Mammary epithelial cell (primary cell): Measurements from ENCODE around the gene EDN1.

ENCODE experiments used
- EZH2 ChIP-seq: IDR thresholded peaks from 2 replicates; pipeline ENCODE4 v1.6.1; 2012; ENCODE audit warnings: low read length, inconsistent platforms, borderline replicate concordance
- TF ChIP-seq, protein P1 (sequence below), 2 donors: IDR thresholded peaks in 1 of 2; conservative IDR thresholded peaks in 1 of 2; 2 replicates each; pipeline ENCODE4 v1.5.1; 2011 to 2012; ENCODE audit warnings: inconsistent platforms in 2 of 2, low read length in 2 of 2, mild to moderate bottlenecking in 2 of 2, control low read depth in 1 of 2, low read depth in 1 of 2; ENCODE audit not compliant: insufficient read depth in 1 of 2; ENCODE audit errors: extremely low read depth in 1 of 2

DNA sequence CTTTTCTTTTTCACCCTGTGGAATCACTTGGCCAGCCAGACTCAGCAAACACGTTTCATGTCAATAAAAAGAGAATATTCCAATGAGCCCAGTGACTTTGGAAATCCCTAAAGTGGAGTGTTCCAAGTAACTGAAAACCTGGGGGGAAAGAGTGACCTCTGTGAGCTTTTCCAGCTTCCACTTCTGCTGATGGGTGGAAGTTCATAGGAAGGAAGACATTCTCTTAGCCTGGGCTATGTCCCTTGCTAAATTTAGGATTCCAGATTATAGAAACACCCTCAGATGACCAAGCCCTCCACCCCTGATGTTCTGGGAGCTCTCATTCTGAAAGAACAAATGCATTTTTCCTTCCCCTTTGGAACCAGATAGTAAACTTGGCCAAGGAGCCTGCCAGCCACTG is 44.8 kb upstream of the EDN1 start:
- no peak for TF ChIP-seq EZH2
- TF ChIP-seq, protein P1, sequence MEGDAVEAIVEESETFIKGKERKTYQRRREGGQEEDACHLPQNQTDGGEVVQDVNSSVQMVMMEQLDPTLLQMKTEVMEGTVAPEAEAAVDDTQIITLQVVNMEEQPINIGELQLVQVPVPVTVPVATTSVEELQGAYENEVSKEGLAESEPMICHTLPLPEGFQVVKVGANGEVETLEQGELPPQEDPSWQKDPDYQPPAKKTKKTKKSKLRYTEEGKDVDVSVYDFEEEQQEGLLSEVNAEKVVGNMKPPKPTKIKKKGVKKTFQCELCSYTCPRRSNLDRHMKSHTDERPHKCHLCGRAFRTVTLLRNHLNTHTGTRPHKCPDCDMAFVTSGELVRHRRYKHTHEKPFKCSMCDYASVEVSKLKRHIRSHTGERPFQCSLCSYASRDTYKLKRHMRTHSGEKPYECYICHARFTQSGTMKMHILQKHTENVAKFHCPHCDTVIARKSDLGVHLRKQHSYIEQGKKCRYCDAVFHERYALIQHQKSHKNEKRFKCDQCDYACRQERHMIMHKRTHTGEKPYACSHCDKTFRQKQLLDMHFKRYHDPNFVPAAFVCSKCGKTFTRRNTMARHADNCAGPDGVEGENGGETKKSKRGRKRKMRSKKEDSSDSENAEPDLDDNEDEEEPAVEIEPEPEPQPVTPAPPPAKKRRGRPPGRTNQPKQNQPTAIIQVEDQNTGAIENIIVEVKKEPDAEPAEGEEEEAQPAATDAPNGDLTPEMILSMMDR (conservative IDR thresholded peaks at IDR 0.05 in 1 of 2, IDR thresholded peaks at IDR 0.05 in 1 of 2; ENCODE audit: extremely low read depth in 1 of 2, insufficient read depth in 1 of 2, low read depth in 1 of 2, low read length in 2 of 2), result no peak
